SK-N-SH (cell line): ENCODE measurements around the gene AKR7A2. TPM values are rescaled to one million over a fixed set of nuclear protein-coding genes. Genes with fewer than 3 reads are reported as not detected.

Experiments used
- CTCF ChIA-PET: fragments of 300-600, 350-600 bp; formaldehyde crosslinking; extraction: SDS; loops from one replicate; lab custom pipeline; 2021; lab: Yijun Ruan, JAX
- POLR2A ChIA-PET: fragments of 350-600 bp; sonication (Branson Sonifier 250); formaldehyde crosslinking; extraction: SDS; loops from one replicate; lab custom pipeline; 2020; ENCODE audit warnings: antibody characterized with exemption, inconsistent platforms; lab: Yijun Ruan, JAX
- DNase-seq: peaks from one replicate; pipeline ENCODE4 v3.0.0; 2012
- H2AFZ ChIP-seq: fragments of 200-600 bp; sonication (generic); 2 replicates; pipeline ENCODE4 v1.8.1; 2016; ENCODE audit warnings: antibody characterized with exemption, mild to moderate bottlenecking, low read depth
- H3F3A ChIP-seq: fragments of 200-600 bp; sonication (generic); replicated peaks from 2 replicates; pipeline ENCODE3; 2016; ENCODE audit warnings: antibody characterized with exemption, mild to moderate bottlenecking; ENCODE audit not compliant: insufficient read depth
- H3K27ac ChIP-seq, 2 experiments: fragments of 200-500 bp in 1 of 2; fragments of 200-600 bp in 1 of 2; sonication (Bioruptor generic) in 1 of 2; sonication (generic), shearing (Covaris generic) in 1 of 2; 2 replicates each; pipeline versions ENCODE4 v1.5.1 to v1.6.1; 2014 to 2016; ENCODE audit warnings: low read depth in 2 of 2, inconsistent platforms in 1 of 2, low read length in 1 of 2, mild to moderate bottlenecking in 1 of 2, mixed read lengths in 1 of 2
- H3K27me3 ChIP-seq: fragments of 200-600 bp; sonication (generic), shearing (Covaris generic); 2 replicates; pipeline ENCODE4 v1.6.1; 2016; ENCODE audit warnings: mixed run types; ENCODE audit not compliant: insufficient read depth
- H3K36me3 ChIP-seq, 2 experiments: fragments of 200-500 bp in 1 of 2; fragments of 200-600 bp in 1 of 2; sonication (Bioruptor generic) in 1 of 2; sonication (generic) in 1 of 2; replicated peaks in 1 of 2; 2 replicates each; pipeline versions ENCODE3 to v1.5.1; 2014 to 2016; ENCODE audit warnings: low read length in 1 of 2, mild to moderate bottlenecking in 1 of 2; ENCODE audit not compliant: insufficient read depth in 2 of 2, control insufficient read depth in 1 of 2
- H3K4me1 ChIP-seq, 2 experiments: fragments of 200-500 bp in 1 of 2; fragments of 200-600 bp in 1 of 2; sonication (Bioruptor generic) in 1 of 2; sonication (generic), shearing (Covaris generic) in 1 of 2; 2 replicates each; pipeline versions ENCODE4 v1.5.1 to v1.6.1; 2014 to 2016; ENCODE audit warnings: low read depth in 1 of 2, low read length in 1 of 2, mixed run types in 1 of 2; ENCODE audit not compliant: insufficient read depth in 2 of 2, control insufficient read depth in 1 of 2
- H3K4me2 ChIP-seq: fragments of 200-600 bp; sonication (generic), shearing (Covaris generic); 2 replicates; pipeline ENCODE4 v1.6.1; 2017; ENCODE audit warnings: mixed run types
- H3K4me3 ChIP-seq, 2 experiments: fragments of 200-500 bp in 1 of 2; fragments of 200-600 bp in 1 of 2; sonication (Bioruptor generic) in 1 of 2; sonication (generic), shearing (Covaris generic) in 1 of 2; 2 replicates each; pipeline versions ENCODE4 v1.5.1 to v1.8.1; 2014 to 2016; ENCODE audit warnings: low read depth in 2 of 2, inconsistent platforms in 1 of 2, low read length in 1 of 2, mild to moderate bottlenecking in 1 of 2, mixed read lengths in 1 of 2, moderate library complexity in 1 of 2
- H3K79me2 ChIP-seq: fragments of 200-600 bp; sonication (generic); 2 replicates; pipeline ENCODE4 v1.8.1; 2017; ENCODE audit warnings: mild to moderate bottlenecking; ENCODE audit not compliant: insufficient read depth
- H3K9ac ChIP-seq: fragments of 200-600 bp; sonication (generic); 2 replicates; pipeline ENCODE4 v1.6.1; 2017; ENCODE audit warnings: mixed run types
- H3K9me2 ChIP-seq: fragments of 200-600 bp; sonication (generic); 2 replicates; pipeline ENCODE4 v1.6.1; 2017; ENCODE audit warnings: mixed run types
- H3K9me3 ChIP-seq: fragments of 200-600 bp; sonication (generic); 2 replicates; pipeline ENCODE4 v1.6.1; 2017; ENCODE audit warnings: mixed run types, mild to moderate bottlenecking, moderate library complexity
- H4K20me1 ChIP-seq: fragments of 200-600 bp; sonication (generic); 2 replicates; pipeline ENCODE4 v1.6.1; 2017; ENCODE audit warnings: mild to moderate bottlenecking, mixed run types; ENCODE audit not compliant: insufficient read depth
- EP300 ChIP-seq, 2 experiments: IDR thresholded peaks; 2 replicates each; pipeline versions ENCODE4 v1.4.0 to v1.6.1; 2012; ENCODE audit warnings: borderline replicate concordance in 1 of 2, low read depth in 1 of 2, low read length in 1 of 2
- FOXM1 ChIP-seq: IDR thresholded peaks from 2 replicates; pipeline ENCODE4 v1.4.0; 2012; ENCODE audit warnings: low read depth, mild to moderate bottlenecking
- GABPA ChIP-seq: IDR thresholded peaks from 2 replicates; pipeline ENCODE4 v1.4.0; 2012; ENCODE audit warnings: low read depth, mild to moderate bottlenecking
- JUND ChIP-seq: IDR thresholded peaks from 2 replicates; pipeline ENCODE4 v1.4.0; 2012
- NFIC ChIP-seq: IDR thresholded peaks from 2 replicates; pipeline ENCODE4 v1.4.0; 2012; ENCODE audit warnings: borderline replicate concordance
- RAD21 ChIP-seq: IDR thresholded peaks from 2 replicates; pipeline ENCODE4 v1.6.1; 2012; ENCODE audit warnings: mild to moderate bottlenecking, low read length
- RFX5 ChIP-seq: IDR thresholded peaks from 2 replicates; pipeline ENCODE4 v1.6.1; 2012; ENCODE audit warnings: mild to moderate bottlenecking, improper control_type of control experiment, low read length
- RXRA ChIP-seq: IDR thresholded peaks from 2 replicates; pipeline ENCODE4 v1.4.0; 2012; ENCODE audit warnings: low read depth, mild to moderate bottlenecking, borderline replicate concordance
- SIN3A ChIP-seq: IDR thresholded peaks from 2 replicates; pipeline ENCODE4 v1.6.1; 2012; ENCODE audit warnings: low read depth, mild to moderate bottlenecking, low read length, moderate library complexity, borderline replicate concordance
- SMC3 ChIP-seq: IDR thresholded peaks from 2 replicates; pipeline ENCODE4 v1.6.1; 2012; ENCODE audit warnings: low read depth, low read length, improper control_type of control experiment
- TEAD4 ChIP-seq: IDR thresholded peaks from 2 replicates; pipeline ENCODE4 v1.4.0; 2012; ENCODE audit warnings: mild to moderate bottlenecking, borderline replicate concordance; ENCODE audit not compliant: insufficient read depth
- YY1 ChIP-seq: IDR thresholded peaks from 2 replicates; pipeline ENCODE4 v1.4.0; 2012; ENCODE audit warnings: low read depth, mild to moderate bottlenecking
- WGBS: methylation state at CpG from one replicate; pipeline ENCODE4 v1.1.6; 2017; ENCODE audit warnings: low lambda C conversion rate; 5-methylcytosine and 5-hydroxymethylcytosine counted together
- polyA plus RNA-seq, 3 experiments: library from polyadenylated mRNA; depleted of rRNA; stranded (reverse); fragments of >200 nt; gene quantifications; 2 replicates each; pipeline ENCODE4 v1.2.3, GENCODE V29; 2012
- TF ChIP-seq, protein P1 (sequence below): IDR thresholded peaks from 2 replicates; pipeline ENCODE4 v1.4.0; 2012; ENCODE audit warnings: low read depth, borderline replicate concordance
- TF ChIP-seq, protein P2 (sequence below): IDR thresholded peaks from 2 replicates; pipeline ENCODE4 v1.4.0; 2012; ENCODE audit warnings: low read depth
- TF ChIP-seq, protein P3 (sequence below): fragments of 200-600 bp; sonication (generic); IDR thresholded peaks from 2 replicates; pipeline ENCODE4 v1.6.1; 2017; ENCODE audit warnings: antibody characterized with exemption, mild to moderate bottlenecking, moderate library complexity

The AKR7A2 gene
- polyA plus RNA-seq, 1 of the 3 experiments (the other 2 are of a cell fraction): 40.7 TPM

DNA sequence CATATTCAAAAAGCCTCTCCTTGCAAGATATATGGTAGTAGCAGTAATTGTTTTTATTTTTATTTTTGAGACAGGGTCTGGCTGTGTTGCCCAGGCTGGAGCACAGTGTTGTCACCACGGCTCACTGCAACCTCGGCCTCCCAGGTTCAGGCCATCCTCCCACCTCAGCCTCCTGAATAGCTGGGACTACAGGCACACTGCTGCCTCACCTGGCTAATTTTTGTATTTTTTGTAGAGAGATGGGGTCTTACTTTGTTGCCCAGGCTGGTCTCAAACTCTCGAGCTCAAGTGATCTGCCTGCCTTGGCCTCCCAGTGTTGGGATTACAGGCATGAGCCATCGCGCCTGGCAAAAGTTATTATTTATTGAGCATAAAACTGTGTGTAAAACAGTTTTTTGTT is 38.6 kb upstream of the AKR7A2 start:
- 0 out of 2 replicates have a peak, but pooled peaks cover 5% of the 10 kb centered on the region for H4K20me1 ChIP-seq
- 90% methylated on average over 5 of the region's 5 CpGs for WGBS

DNA sequence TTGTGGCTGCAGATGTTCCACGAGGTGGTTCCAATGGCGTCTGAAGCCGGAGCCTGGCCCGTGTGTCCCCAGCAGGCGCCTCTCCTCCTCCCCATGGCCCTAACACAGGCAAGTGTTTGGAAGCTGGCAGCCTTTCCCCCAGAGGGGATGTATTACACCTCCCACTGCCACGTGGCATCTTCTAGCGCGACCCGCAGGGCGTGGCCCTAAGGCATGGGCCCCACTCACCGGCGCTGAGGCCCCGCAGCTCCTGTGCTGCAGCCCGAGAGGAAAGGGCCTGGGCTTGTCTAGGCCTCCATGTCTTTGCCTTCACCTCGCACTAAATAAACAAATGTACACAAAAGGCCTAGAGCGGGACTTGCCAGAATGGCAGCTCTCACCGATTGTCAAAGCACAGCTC is 38.1 kb upstream of the AKR7A2 start:
- Histone ChIP-seq H3K9me2 (no peaks in the 10 kb centered on the region), H4K20me1 (0 out of 2 replicates have a peak, but pooled peaks cover 5% of the 10 kb centered on the region), H3K9me3 (no peaks in the 10 kb centered on the region), H3K27ac (no peak overlapping the region; a peak in 1 of 4 replicates), H3K4me2 (no peak overlapping the region), H2AFZ (no peak overlapping the region), H3K36me3 (peaks cover 16 to 57% of the 10 kb centered on the region in 2 experiments), H3K4me3 (no peak overlapping the region), H3F3A (no peaks in the 10 kb centered on the region), H3K4me1 (peaks cover 0 to 57% of the 10 kb centered on the region in 2 experiments; a peak in 1 of 4 replicates), H3K9ac (no peak overlapping the region), H3K79me2 (no peaks in the 10 kb centered on the region), H3K27me3 (no peaks in the 10 kb centered on the region)
- TF ChIP-seq EP300 (IDR thresholded peaks at IDR 0.05; ENCODE audit: borderline replicate concordance in 1 of 2, low read depth in 1 of 2, low read length in 1 of 2) (no peak), RXRA (no peak), FOXM1 (no peak), GABPA (no peak), RAD21 (no peak)
- TF ChIP-seq, protein P1, sequence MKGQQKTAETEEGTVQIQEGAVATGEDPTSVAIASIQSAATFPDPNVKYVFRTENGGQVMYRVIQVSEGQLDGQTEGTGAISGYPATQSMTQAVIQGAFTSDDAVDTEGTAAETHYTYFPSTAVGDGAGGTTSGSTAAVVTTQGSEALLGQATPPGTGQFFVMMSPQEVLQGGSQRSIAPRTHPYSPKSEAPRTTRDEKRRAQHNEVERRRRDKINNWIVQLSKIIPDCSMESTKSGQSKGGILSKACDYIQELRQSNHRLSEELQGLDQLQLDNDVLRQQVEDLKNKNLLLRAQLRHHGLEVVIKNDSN: no peak
- TF ChIP-seq, protein P2, sequence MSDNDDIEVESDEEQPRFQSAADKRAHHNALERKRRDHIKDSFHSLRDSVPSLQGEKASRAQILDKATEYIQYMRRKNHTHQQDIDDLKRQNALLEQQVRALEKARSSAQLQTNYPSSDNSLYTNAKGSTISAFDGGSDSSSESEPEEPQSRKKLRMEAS: no peak
- CTCF ChIA-PET: interaction anchor here (1.1 to 13.7 kb wide), 5 partner anchors 10 to 312 kb away, joined by 3 to 235 read pairs (median 5); partner anchors contain the start of gene NBL1
- DNase-seq: no peak
- POLR2A ChIA-PET: no interaction called here
- 100% methylated on average over 10 of the region's 17 CpGs for WGBS

More for the DNA sequence above, 38.6 kb upstream of the AKR7A2 start:
- ChIA-PET POLR2A (no interaction called here), CTCF (interaction anchor here (1.2 to 13.7 kb wide), 5 partner anchors 10 to 310 kb away, joined by 3 to 235 read pairs (median 5); partner anchors contain the start of gene NBL1)
- no peak overlapping the region for H3K4me3 ChIP-seq
- no peak overlapping the region for H2AFZ ChIP-seq
- no peaks in the 10 kb centered on the region for H3K9me2 ChIP-seq
- TF ChIP-seq YY1: no peak
- TF ChIP-seq RAD21: no peak
- no peak for TF ChIP-seq RFX5
- no peak for TF ChIP-seq SMC3
- no peak for TF ChIP-seq JUND
- TF ChIP-seq, protein P3, sequence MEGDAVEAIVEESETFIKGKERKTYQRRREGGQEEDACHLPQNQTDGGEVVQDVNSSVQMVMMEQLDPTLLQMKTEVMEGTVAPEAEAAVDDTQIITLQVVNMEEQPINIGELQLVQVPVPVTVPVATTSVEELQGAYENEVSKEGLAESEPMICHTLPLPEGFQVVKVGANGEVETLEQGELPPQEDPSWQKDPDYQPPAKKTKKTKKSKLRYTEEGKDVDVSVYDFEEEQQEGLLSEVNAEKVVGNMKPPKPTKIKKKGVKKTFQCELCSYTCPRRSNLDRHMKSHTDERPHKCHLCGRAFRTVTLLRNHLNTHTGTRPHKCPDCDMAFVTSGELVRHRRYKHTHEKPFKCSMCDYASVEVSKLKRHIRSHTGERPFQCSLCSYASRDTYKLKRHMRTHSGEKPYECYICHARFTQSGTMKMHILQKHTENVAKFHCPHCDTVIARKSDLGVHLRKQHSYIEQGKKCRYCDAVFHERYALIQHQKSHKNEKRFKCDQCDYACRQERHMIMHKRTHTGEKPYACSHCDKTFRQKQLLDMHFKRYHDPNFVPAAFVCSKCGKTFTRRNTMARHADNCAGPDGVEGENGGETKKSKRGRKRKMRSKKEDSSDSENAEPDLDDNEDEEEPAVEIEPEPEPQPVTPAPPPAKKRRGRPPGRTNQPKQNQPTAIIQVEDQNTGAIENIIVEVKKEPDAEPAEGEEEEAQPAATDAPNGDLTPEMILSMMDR: no peak
- TF ChIP-seq NFIC: no peak
- no peak for TF ChIP-seq TEAD4
- TF ChIP-seq SIN3A: no peak
- no peaks in the 10 kb centered on the region for H3F3A ChIP-seq
- H3K4me1 ChIP-seq: peaks cover 0 to 55% of the 10 kb centered on the region in 2 experiments; a peak in 1 of 4 replicates
- H3K27ac ChIP-seq: no peak overlapping the region; a peak in 1 of 4 replicates
- no peak overlapping the region for H3K4me2 ChIP-seq
- no peaks in the 10 kb centered on the region for H3K27me3 ChIP-seq
- DNase-seq: no peak
- no peaks in the 10 kb centered on the region for H3K79me2 ChIP-seq
- H3K9me3 ChIP-seq: no peaks in the 10 kb centered on the region
- H3K9ac ChIP-seq: no peak overlapping the region
- H3K36me3 ChIP-seq: peaks cover 19 to 55% of the 10 kb centered on the region in 2 experiments
